GOT3 (cell line): ENCODE data around the gene WRNIP1.

ENCODE experiments used
- DNase-seq: peaks from one replicate; lab custom pipeline; 2025; ENCODE audit warnings: mixed read lengths; lab: John Stamatoyannopoulos, UW

Gene WRNIP1

DNA sequence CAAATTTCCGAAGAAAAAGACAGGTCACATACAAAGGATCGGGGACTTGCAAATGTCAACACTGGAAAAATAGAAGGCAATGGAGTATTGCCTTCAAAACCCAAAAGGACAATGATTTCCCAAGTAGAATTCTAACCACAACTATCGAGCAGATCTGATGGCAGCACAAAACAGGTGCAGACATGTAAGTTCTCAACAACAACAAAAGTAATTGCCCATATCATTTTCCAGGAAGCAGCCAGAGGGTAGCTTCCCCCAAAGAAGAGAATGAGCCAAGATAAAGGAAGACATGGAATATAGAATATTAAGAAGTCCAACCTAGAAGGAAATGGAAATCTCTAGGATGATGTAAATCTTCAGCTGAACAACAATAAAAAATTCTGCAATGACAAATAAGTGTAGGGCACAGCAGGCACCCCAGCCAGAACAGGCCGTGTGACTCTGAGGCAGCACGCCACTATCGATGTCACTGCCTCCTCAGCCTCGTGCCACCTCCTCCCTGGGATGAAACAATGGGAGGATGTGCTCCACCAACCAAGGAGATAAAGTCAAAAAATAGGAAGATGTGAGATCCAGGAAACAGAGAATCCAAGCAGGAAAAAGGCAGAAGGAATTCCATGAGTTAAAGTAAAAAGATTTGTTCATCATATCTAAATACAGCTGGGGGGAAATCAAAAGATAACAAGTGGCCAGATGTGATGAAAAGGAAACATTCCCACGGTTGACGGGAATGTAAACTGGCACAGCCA lies 42.3 kb downstream of the WRNIP1 start:
- DNase-seq, result no peak

DNA sequence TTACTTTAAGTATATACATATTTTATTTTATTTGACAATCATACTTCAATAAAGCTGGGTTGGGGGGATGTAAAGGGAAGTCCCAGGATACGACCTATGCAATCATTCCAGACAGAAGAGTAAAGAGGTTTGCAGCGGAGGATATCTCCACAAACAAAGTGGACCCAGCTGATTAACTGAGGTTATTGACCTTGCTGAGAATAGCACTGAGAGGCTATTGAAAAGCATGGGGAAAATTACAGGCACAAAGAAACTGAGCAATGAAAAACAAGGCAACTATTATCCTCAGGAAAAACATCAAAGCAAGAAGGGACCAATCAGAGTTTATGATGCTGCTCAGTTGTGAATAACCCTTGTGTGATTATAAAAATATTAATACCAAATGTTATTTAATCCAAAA lies 43.8 kb downstream of the WRNIP1 start:
- DNase-seq, result no peak

DNA sequence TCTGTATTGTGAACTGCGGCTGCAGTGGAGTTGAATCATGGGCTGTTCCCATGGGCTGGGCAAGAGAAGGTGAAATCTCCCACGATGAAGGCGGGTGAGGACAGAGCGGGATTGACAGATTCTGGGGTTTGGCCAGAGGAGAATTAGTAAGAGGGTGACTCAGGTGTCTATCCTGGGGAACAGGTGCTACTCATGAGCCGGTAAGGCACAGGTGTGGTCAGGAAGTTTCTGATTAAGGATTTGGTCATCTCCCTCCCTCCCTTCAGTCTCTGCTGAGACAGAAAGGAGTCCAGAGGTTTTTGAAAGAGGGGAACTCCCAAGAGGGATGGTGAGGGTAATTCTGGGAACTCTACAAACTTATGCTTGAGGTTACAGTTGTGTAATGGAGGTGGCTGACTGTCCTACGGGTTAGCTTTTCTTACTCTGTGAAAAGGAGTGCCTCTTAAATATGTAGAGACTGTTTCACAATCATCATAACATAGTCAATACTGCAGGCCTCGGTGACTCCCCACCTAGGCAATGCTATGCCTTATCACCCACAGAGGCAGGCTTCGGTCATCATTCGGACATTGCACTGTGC lies 45.0 kb downstream of the WRNIP1 start:
- no peak for DNase-seq

DNA sequence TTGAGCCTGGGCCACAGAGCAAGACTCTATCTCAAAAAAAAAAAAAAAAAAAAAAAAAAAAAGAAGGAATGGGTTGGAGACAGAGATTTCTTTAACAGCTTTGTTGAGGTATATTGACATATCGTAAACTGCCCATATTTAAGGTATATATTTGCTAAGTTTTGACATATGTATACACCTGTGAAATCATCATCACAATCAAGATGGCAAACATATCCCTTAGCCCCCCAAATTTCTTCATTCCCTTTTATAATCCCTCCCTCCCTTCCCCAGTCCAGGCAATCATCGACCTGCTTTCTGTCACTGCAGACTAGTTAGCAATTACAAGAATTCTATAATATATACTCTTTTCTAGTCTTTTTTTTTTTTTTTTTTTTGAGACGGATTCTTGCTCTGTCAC lies 47.5 kb downstream of the WRNIP1 start:
- DNase-seq, result no peak

DNA sequence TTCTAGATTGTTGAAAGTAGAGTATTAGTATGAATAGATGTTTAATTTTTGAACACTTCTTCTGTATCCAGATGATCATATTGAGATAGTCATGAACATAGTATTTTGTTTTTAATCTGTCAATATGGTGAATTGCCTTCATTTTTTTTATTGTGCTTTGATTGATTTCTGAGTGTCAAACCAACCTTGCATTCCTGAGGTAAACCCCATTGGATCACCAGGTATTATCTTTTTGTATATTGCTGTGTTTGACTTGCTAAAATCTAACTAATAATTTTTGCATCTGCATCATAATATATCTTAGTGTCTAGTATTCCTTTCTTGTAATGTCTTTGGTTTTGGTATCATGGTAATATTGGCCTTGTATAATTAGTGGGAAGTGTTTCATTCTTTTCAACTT lies 51.0 kb downstream of the WRNIP1 start:
- no peak for DNase-seq

DNA sequence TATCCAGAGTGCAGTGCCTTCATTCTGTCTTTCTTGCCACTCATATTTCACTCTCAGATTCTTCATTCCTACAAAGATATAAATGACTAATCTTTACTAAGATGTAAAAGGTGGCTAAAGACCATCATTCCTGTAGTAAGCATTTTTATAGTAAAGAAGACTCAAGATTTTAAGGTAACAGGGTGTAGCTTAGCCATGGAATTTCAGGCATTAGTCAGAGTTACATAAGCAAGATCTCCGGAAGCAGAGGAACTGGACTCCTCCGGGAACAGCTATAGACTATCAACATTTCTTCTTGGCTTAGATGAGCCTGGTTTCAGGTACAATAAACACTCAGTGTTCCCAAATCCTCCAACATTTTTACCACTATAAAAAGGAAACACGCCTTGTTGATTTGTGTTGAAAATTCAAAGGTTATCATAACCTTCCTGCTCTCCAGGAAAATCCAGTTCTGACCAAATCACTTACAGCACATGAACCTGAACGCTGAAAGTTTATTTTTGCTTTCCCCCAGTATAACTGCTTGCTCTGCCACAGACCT lies 52.8 kb downstream of the WRNIP1 start:
- no peak for DNase-seq

DNA sequence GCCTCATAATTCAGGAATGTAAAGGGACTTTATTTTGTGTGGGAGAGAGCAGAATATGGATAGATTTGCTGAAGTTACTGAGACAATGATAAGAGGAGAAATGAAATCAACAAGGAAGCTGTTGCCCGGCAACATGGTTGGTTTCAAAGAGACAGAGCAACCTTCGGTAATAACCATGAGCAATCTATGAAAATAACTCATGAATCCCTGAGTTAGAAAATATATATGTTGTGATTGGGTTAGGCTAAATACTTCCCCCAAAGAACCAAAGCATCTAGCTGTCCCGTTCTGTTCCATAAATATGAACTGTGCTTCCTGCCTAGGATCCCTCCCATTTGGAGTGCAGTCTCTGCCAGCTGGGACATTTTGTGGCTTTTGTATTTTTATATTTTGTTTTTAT lies 53.4 kb downstream of the WRNIP1 start:
- DNase-seq, result no peak

DNA sequence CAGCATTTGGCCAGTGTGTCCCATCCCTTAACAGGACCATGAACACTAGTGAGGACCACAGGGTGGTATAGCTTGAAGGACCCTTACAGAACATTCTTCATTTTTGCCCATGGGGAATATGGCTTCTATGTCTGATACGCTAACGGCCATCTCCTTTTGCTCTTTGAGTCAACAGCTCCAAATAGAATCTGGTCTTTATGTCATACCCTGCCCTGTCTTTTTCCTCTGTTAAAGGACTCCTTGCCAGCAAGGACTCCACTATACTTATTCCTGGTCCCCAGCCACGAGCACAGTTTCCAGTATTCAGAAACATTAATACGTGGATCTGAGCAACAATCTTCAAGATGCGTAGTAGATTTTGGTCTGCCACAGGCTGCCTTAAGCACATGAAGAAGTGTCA lies 53.9 kb downstream of the WRNIP1 start:
- no peak for DNase-seq

DNA sequence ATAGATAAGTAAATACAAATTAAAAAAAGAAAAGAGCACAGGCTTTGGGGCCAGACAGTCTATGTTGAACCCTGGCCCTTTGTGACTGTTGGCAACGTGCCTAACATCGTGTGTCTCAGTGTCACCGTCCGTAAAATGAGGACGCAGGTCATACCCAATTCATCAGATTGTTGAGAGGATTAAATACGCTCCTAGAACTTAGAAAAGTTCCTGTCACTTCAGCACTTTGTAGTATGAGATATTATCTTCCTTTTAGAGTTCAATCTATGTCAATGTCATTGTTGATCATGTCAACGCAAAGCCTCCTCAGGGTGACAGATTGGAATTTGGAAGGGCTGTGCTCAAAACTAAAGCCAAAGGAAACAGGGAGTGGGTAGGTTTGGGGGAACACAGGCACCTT lies 54.8 kb downstream of the WRNIP1 start:
- no peak for DNase-seq

DNA sequence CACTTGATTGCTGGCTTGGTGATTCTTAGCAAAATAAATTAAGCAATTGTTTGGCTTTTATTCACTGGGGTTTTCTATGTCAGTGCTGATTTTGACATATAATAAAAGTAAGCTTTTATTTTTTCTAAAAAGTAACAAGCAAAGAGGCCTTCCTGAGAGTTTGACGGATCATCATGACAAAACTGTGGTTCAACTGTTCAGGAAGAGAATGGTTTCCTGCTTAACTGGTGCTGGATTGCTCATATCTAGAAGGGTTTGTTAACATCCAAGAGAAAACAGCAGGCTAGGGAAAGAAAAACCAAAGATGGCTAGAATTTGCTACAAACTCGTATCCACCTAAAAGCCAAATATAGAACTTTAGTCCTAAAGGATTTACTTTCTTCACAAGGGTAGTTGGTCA lies 55.2 kb downstream of the WRNIP1 start:
- DNase-seq, result no peak

DNA sequence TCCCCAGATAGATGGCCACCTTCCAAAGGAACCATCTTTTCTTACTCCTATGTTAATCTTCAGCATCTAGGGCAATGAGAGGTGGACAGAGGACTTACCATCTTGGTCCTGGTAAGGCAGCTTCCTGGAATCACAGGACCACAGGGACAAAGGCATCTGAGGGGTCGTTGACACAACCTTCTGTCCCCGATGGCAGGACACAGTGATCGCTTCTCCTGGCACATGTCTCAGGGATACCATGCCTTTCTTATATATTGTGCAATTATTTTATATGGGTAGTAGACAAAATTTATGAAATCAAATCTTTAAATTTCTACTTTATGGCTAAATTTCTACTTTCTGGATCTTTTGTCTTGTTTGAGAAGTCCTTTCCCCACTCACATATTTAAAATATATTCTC lies 56.4 kb downstream of the WRNIP1 start:
- no peak for DNase-seq

DNA sequence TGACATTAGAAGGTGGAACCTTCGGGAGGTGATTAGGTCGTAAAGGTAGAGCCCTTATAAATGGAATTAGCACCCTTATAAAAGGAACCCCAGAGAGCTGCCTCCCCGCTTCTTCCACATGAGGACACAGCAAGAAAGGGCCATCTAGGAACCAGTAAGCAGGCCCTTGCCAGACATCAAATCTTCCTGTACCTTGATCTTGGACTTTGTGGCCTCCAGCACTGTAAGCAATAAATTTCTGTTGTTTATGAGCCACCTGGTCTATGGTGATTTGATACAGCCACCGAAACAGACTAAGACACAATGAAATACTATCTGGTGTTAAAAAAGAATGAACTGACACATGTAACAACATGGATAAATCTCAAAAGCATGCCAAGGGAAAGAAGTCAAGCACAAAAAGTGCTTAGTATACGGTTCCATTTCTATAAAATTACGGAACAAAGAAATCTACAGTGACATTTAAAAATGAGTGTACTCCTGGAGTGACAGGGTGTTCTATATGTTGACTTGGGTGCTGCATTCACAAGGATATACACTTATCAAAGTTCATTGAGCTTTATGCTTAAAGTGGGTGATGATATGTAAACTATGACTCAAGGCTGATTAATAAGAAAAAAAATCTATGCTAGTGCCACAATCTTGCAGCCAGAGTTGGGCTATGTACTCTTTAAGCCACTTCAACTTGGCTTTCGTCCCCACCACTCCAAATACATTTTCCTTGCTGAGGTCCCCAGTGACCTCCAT lies 58.1 kb downstream of the WRNIP1 start:
- DNase-seq, result no peak

DNA sequence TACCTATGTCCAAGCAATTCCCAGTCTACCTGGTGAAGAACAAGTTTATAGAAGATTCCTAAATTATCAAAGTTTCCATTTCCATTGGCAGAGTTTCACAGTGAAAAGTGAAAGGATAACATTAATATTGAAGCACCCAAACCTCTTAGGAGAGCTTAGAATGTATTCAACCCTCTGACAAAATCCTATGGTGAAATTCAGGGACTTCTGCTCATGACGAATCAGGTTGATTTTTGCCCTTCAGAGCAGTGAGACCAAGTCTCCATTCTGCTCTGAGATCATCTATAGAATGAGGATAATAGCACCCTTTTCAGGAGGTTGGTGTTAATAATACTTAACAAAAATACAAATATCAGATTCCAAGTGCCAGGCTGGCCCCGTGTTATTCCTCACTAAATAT lies 60.9 kb downstream of the WRNIP1 start:
- no peak for DNase-seq

DNA sequence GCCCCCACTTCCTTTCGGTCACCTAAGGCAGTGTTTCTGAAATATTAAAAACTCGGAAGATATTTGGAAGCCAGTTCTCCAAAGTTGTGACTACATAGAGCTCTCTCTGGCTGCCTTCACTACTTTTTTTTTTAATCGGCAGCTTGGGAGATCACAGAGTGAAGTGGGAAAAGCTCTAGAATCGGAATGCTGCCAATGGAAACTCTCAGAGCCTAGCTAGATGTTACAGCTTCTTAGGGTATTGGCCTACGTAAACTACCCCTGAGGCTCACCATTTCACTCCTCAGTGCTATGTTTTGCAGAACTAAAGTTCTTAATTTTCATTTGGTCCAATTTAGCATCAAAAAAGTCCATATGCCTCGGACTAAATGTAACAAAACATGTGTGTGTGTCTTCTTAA lies 61.9 kb downstream of the WRNIP1 start:
- DNase-seq, result no peak

DNA sequence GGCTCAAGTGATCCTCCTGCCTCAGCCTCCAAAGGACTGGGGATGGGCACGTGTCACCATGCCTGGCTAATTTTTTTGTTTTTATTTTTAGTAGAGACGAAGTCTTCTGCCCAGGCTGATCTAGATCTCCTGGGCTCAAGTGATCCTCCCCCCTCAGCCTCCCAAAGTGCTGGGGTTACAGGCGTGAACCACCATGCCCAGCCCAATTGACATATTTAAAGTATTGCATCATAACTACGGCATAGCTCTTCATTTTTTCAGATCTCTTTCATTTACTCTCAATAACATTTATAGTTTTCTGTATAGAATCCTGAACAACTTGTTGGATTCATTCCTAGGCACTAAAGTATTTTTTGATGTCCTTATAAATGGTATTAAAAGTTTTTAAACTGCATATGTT lies 63.4 kb downstream of the WRNIP1 start:
- no peak for DNase-seq

DNA sequence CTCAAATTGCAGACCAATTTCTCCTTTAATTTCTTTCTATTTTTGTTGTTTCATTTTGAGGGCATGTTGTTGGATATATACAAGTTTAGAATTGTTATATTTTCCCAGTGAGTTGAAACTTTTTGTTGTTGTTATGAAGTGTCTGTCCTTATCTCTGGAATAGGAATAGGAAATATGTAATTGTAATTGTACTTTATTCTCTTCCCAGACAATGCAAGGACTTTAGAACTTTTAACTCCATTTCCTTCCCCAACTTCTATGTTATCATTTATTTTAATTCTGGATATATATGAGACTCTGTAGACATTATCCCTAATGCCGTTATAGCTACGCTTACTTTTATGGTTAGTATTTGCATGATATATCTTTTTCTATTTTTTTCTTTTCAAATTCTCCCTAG lies 64.1 kb downstream of the WRNIP1 start:
- no peak for DNase-seq

DNA sequence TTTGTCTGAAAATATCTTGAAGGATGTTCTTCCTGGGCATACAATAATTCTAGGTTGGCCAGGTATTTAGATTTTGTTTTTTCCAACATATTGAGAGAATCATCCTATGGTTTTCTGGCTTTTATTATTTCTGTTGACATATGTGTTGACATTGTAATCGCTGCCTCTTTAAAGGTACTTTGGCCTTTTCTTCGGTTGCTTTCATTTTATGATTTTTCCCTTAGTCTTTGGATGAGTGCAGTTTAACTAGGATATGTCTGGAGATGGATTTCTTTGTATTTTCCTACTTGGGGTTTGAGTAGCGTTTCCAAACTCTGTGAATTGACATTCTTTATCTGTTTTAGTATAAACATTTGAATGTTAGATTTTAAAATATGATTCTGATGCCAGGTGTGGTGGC lies 65.0 kb downstream of the WRNIP1 start:
- DNase-seq, result no peak

DNA sequence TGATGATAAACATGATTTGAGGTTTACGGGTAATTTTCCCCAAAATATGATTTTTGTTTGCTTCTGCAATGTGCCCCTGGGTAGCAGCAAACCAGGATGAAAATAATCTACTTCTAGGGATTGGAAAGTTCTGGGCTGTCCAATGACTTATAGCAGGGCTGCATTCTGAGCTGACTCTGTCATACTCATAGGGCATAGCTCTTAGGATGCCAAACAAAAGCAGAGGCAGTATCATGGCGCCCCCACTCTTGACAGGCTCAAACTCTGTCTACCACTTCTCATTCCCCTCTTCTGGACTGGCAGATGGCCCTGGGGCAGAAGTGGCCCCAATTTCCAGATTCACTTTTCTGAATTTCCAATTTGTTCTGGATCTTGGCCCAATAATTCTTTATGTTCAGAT lies 66.2 kb downstream of the WRNIP1 start:
- no peak for DNase-seq

DNA sequence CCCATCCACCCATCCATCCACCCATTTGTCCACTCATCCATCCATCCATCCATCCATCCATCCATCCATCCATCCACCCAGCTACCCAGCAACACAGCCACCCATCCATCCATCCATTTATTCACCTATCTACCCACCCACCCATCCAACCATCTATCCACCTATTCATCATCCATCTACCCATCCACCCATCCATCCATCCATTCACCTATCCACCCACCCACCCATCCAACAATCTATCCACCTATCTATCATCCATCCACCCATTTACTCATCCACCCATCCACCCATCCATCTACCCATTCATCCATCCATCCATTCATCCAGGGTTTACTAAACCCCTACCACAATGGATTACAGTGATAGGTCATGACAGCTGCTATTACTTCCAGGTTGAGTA lies 69.1 kb downstream of the WRNIP1 start:
- DNase-seq, result no peak
